NCI-H69 (cell line): Measurements from ENCODE around the gene SATL1.
"Not testable (repeated sequence)": the region's sequence is repeated elsewhere in the genome, so short reads cannot be mapped to it uniquely, and the experiment has no call there.

Source experiments
- DNase-seq: peaks from one replicate; lab custom pipeline; 2025; lab: John Stamatoyannopoulos, UW

SATL1 gene

GRCh38 chrX:85243761-85244449 is at the start of gene SATL1, which contains the start of gene ZNF711:
SATL1 (minus strand) TSS chrX:85243779; CDS start chrX:85108968, 134,811 bp downstream.
ZNF711 (plus strand) TSS chrX:85243991; CDS start chrX:85247573, 3,582 bp downstream.
- peak; percentile 97 for DNase-seq

- no peak for DNase-seq
Observed at GRCh38 chrX:85288992-85289723, 45.6 kb upstream of the SATL1 start.

GRCh38 chrX:85285286-85285685 is 41.7 kb upstream of the SATL1 start:
- not testable (repeated sequence) for DNase-seq

GRCh38 chrX:85244450-85245211 is 1.1 kb upstream of the SATL1 start:
- peak; percentile 78 for DNase-seq

- DNase-seq: peak; percentile 48
Observed at GRCh38 chrX:85243155-85243554, 424 bp downstream of the SATL1 start.

- peak; percentile 24 for DNase-seq
Observed at GRCh38 chrX:85223359-85223758, 20.2 kb downstream of the SATL1 start.

- DNase-seq: no peak
Observed at GRCh38 chrX:85221361-85221760, 22.2 kb downstream of the SATL1 start.

- DNase-seq: peak; percentile 49
Observed at GRCh38 chrX:85215946-85216345, 27.6 kb downstream of the SATL1 start.

- DNase-seq: no peak
Observed at GRCh38 chrX:85213792-85214530, 29.6 kb downstream of the SATL1 start.

- no peak for DNase-seq
Observed at GRCh38 chrX:85203461-85203970, 40.1 kb downstream of the SATL1 start.

GRCh38 chrX:85196319-85196718 is 47.3 kb downstream of the SATL1 start:
- no peak for DNase-seq

- DNase-seq: no peak
Observed at GRCh38 chrX:85159644-85160043, 83.9 kb downstream of the SATL1 start.

- DNase-seq: no peak
Observed at GRCh38 chrX:85140964-85141363, 102.6 kb downstream of the SATL1 start.

- DNase-seq: no peak
Observed at GRCh38 chrX:85139422-85139821, 104.2 kb downstream of the SATL1 start.

GRCh38 chrX:85136409-85136808 is 107.2 kb downstream of the SATL1 start:
- DNase-seq: no peak

- peak; percentile 79 for DNase-seq
Observed at GRCh38 chrX:85115252-85115651, 128.3 kb downstream of the SATL1 start.

- peak; percentile 23 for DNase-seq
Observed at GRCh38 chrX:85114776-85115175, 128.8 kb downstream of the SATL1 start.

- no peak for DNase-seq
Observed at GRCh38 chrX:85114171-85114570, 129.4 kb downstream of the SATL1 start.

GRCh38 chrX:85113746-85114145 is 129.8 kb downstream of the SATL1 start:
- DNase-seq: no peak

- peak; percentile 39 for DNase-seq
Observed at GRCh38 chrX:85112293-85112692, 131.3 kb downstream of the SATL1 start.

- DNase-seq: peak; percentile 7
Observed at GRCh38 chrX:85111347-85111746, 132.2 kb downstream of the SATL1 start.

GRCh38 chrX:85109235-85109634 is 134.3 kb downstream of the SATL1 start:
- DNase-seq: peak; percentile 19
